T-helper 2 cell (primary cell): Measurements from ENCODE around the gene ASB2.

Source experiments
- DNase-seq, 5 experiments: peaks; one replicate each; pipeline versions ENCODE4 v3.0.0 to v3.0.0-alpha.2; 2012 to 2022

ASB2 gene

GRCh38 chr14:93926873-93927799, 49.2 kb downstream of the ASB2 start, which contains the start of gene FAM181A:
FAM181A (plus strand) TSS chr14:93927344; CDS start chr14:93928286, 942 bp downstream.
- no peak for DNase-seq

- DNase-seq: no peak
Measured at GRCh38 chr14:93926245-93926872, 50.0 kb downstream of the ASB2 start.

GRCh38 chr14:93925374-93925895, 50.9 kb downstream of the ASB2 start:
- no peak for DNase-seq

- DNase-seq: no peak
Measured at GRCh38 chr14:93924592-93925355, 51.6 kb downstream of the ASB2 start.

GRCh38 chr14:93923626-93924025, 52.7 kb downstream of the ASB2 start:
- no peak for DNase-seq

- no peak for DNase-seq
Measured at GRCh38 chr14:93921001-93921806, 55.2 kb downstream of the ASB2 start.

GRCh38 chr14:93917141-93917540, 59.2 kb downstream of the ASB2 start:
- no peak for DNase-seq

- DNase-seq: no peak
Measured at GRCh38 chr14:93916498-93916897, 59.9 kb downstream of the ASB2 start.

- DNase-seq: no peak
Measured at GRCh38 chr14:93915800-93916199, 60.6 kb downstream of the ASB2 start.

- no peak for DNase-seq
Measured at GRCh38 chr14:93915070-93915705, 61.2 kb downstream of the ASB2 start.

GRCh38 chr14:93914278-93914677, 62.1 kb downstream of the ASB2 start:
- DNase-seq: peak in 1 of 5 experiments; percentile 74

- DNase-seq: no peak
Measured at GRCh38 chr14:93912782-93913181, 63.6 kb downstream of the ASB2 start.

GRCh38 chr14:93911975-93912615, 64.3 kb downstream of the ASB2 start:
- no peak for DNase-seq

GRCh38 chr14:93909429-93910128, 66.8 kb downstream of the ASB2 start:
- no peak for DNase-seq

GRCh38 chr14:93906341-93907329, 69.7 kb downstream of the ASB2 start:
- DNase-seq: peak in 2 of 5 experiments; percentile 35 to 68

- DNase-seq: no peak
Measured at GRCh38 chr14:93905623-93906022, 70.7 kb downstream of the ASB2 start.

- DNase-seq: no peak
Measured at GRCh38 chr14:93903342-93904184, 72.8 kb downstream of the ASB2 start.
